Rectal smooth muscle tissue (tissue), 1 donor: ENCODE results near the gene SLC16A8.
"Not testable (repeated sequence)": the region's sequence is repeated elsewhere in the genome, so short reads cannot be mapped to it uniquely, and the experiment has no call there.

Experiments used
- H3K27ac ChIP-seq: one replicate; pipeline ENCODE4 v1.7.0; 2013; ENCODE audit warnings: low read depth, low read length, inconsistent platforms
- H3K27me3 ChIP-seq: one replicate; pipeline ENCODE4 v1.7.0; 2013; ENCODE audit warnings: low read length; ENCODE audit not compliant: control insufficient read depth, insufficient read depth
- H3K36me3 ChIP-seq: one replicate; pipeline ENCODE4 v1.7.0; 2013; ENCODE audit warnings: low read length; ENCODE audit not compliant: control insufficient read depth, insufficient read depth
- H3K4me1 ChIP-seq: one replicate; pipeline ENCODE4 v1.7.0; 2013; ENCODE audit warnings: low read length; ENCODE audit not compliant: control insufficient read depth, insufficient read depth
- H3K4me3 ChIP-seq: one replicate; pipeline ENCODE4 v1.7.0; 2013; ENCODE audit warnings: low read length
- H3K9ac ChIP-seq: one replicate; pipeline ENCODE4 v1.7.0; 2013; ENCODE audit warnings: low read length

SLC16A8 gene

GRCh38 chr22:38079804-38080203, 4.2 kb downstream of the SLC16A8 start:
- Histone ChIP-seq H3K27ac (no peak overlapping the region), H3K36me3 (no peaks in the 10 kb centered on the region), H3K4me1 (no peaks in the 10 kb centered on the region)

GRCh38 chr22:38079208-38079607, 4.8 kb downstream of the SLC16A8 start:
- H3K27me3 ChIP-seq, result peaks cover 11% of the 10 kb centered on the region
- H3K36me3 ChIP-seq, H3K27ac ChIP-seq, H3K4me1 ChIP-seq, H3K4me3 ChIP-seq, H3K9ac ChIP-seq: not testable (repeated sequence)

More at GRCh38 chr22:38079804-38080203, 4.2 kb downstream of the SLC16A8 start:
- H3K4me3 ChIP-seq, result no peak overlapping the region
- H3K9ac ChIP-seq, result no peak overlapping the region
- peaks cover 11% of the 10 kb centered on the region for H3K27me3 ChIP-seq

GRCh38 chr22:38078046-38078840, 5.7 kb downstream of the SLC16A8 start:
- Histone ChIP-seq H3K4me1 (no peaks in the 10 kb centered on the region), H3K27me3 (peaks cover 11% of the 10 kb centered on the region), H3K4me3 (no peak overlapping the region), H3K36me3 (no peaks in the 10 kb centered on the region), H3K27ac (no peak overlapping the region), H3K9ac (no peak overlapping the region)

GRCh38 chr22:38077595-38077994, 6.4 kb downstream of the SLC16A8 start:
- no peak overlapping the region for H3K9ac ChIP-seq
- H3K4me3 ChIP-seq, result no peak overlapping the region
- H3K4me1 ChIP-seq, result no peaks in the 10 kb centered on the region

GRCh38 chr22:38077096-38077495, 6.9 kb downstream of the SLC16A8 start:
- Histone ChIP-seq H3K4me1 (no peaks in the 10 kb centered on the region), H3K9ac (no peak overlapping the region), H3K27ac (no peak overlapping the region), H3K4me3 (no peak overlapping the region), H3K36me3 (peaks cover 4% of the 10 kb centered on the region), H3K27me3 (peaks cover 2% of the 10 kb centered on the region)

More at GRCh38 chr22:38077595-38077994, 6.4 kb downstream of the SLC16A8 start:
- Histone ChIP-seq H3K27me3 (peaks cover 7% of the 10 kb centered on the region), H3K36me3 (peaks cover 3% of the 10 kb centered on the region), H3K27ac (no peak overlapping the region)

GRCh38 chr22:38075961-38076360, 8.0 kb downstream of the SLC16A8 start:
- H3K4me1 ChIP-seq, result no peaks in the 10 kb centered on the region
- H3K27ac ChIP-seq, result no peak overlapping the region
- peaks cover 10% of the 10 kb centered on the region for H3K36me3 ChIP-seq
- no peak overlapping the region for H3K4me3 ChIP-seq
- no peak overlapping the region for H3K9ac ChIP-seq
- H3K27me3 ChIP-seq, result no peaks in the 10 kb centered on the region

GRCh38 chr22:38075105-38075825, 8.7 kb downstream of the SLC16A8 start:
- no peak overlapping the region for H3K9ac ChIP-seq
- peaks cover 10% of the 10 kb centered on the region for H3K36me3 ChIP-seq
- H3K27ac ChIP-seq, result no peak overlapping the region

GRCh38 chr22:38074181-38075104, 9.5 kb downstream of the SLC16A8 start:
- H3K4me3 ChIP-seq, result no peak overlapping the region
- H3K36me3 ChIP-seq, result peaks cover 10% of the 10 kb centered on the region
- no peak overlapping the region for H3K9ac ChIP-seq
- no peak overlapping the region for H3K27ac ChIP-seq
- H3K4me1 ChIP-seq, result peaks cover 6% of the 10 kb centered on the region
- no peaks in the 10 kb centered on the region for H3K27me3 ChIP-seq

More at GRCh38 chr22:38075105-38075825, 8.7 kb downstream of the SLC16A8 start:
- H3K27me3 ChIP-seq, result no peaks in the 10 kb centered on the region
- H3K4me3 ChIP-seq, result no peak overlapping the region
- no peaks in the 10 kb centered on the region for H3K4me1 ChIP-seq

GRCh38 chr22:38073150-38074130, 10.5 kb downstream of the SLC16A8 start:
- Histone ChIP-seq H3K36me3 (peaks cover 10% of the 10 kb centered on the region), H3K4me3 (no peak overlapping the region), H3K9ac (no peak overlapping the region), H3K27ac (no peak overlapping the region), H3K27me3 (no peaks in the 10 kb centered on the region), H3K4me1 (peaks cover 14% of the 10 kb centered on the region)

- H3K27ac ChIP-seq, result no peak overlapping the region
- peaks cover 15% of the 10 kb centered on the region for H3K4me1 ChIP-seq
- H3K36me3 ChIP-seq, result peaks cover 10% of the 10 kb centered on the region
- no peak overlapping the region for H3K4me3 ChIP-seq
- H3K9ac ChIP-seq, result no peak overlapping the region
- H3K27me3 ChIP-seq, result no peaks in the 10 kb centered on the region
Observed at GRCh38 chr22:38072322-38073149, 11.4 kb downstream of the SLC16A8 start.
